GM12864 (cell line): ENCODE measurements around the gene MCAM.

Experiments used
- DNase-seq: peaks from one replicate; pipeline ENCODE4 v3.0.0-alpha.2; 2011; ENCODE audit warnings: low read depth
- H3K4me3 ChIP-seq: 2 replicates; pipeline ENCODE4 v1.5.1; 2011; ENCODE audit warnings: mild to moderate bottlenecking, low read depth, low read length, control low read depth
- CTCF ChIP-seq: IDR thresholded peaks from 2 replicates; pipeline ENCODE4 v1.5.1; 2011; ENCODE audit warnings: low read depth, mild to moderate bottlenecking, moderate library complexity, low read length, control low read depth, inconsistent platforms; ENCODE audit errors: missing control alignments

The MCAM gene

GRCh38 chr11:119282495-119282894 is 34.4 kb downstream of the MCAM start:
- no peak for DNase-seq
- no peak for TF ChIP-seq CTCF
- no peak overlapping the region for H3K4me3 ChIP-seq

GRCh38 chr11:119277660-119278059 is 39.3 kb downstream of the MCAM start:
- TF ChIP-seq CTCF = no peak
- H3K4me3 ChIP-seq = no peak overlapping the region

GRCh38 chr11:119273721-119274120 is 43.2 kb downstream of the MCAM start:
- H3K4me3 ChIP-seq = no peak overlapping the region
- TF ChIP-seq CTCF = no peak
- no peak for DNase-seq

More at GRCh38 chr11:119277660-119278059, 39.3 kb downstream of the MCAM start:
- no peak for DNase-seq

DNA sequence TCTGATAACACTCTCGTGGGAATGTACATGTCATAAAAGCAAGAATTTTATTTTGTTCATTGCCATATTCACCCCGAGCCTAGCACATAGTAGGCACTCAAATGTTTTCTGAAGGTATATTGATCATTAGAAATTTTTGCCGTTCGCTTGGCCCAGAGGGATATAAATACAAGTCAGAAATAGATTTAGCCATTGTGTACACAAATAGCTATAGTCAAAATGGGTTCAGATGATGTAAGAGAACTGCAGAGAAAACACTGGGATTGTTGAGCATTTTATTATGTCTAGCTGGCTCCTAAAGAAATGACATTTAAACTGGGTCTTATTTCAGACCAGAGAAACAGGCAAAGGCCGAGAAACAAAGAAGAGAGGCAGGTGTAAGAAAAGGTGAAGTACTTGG is 49.3 kb downstream of the MCAM start:
- DNase-seq = no peak
- no peak overlapping the region for H3K4me3 ChIP-seq
- no peak for TF ChIP-seq CTCF

- DNase-seq = no peak
- no peak for TF ChIP-seq CTCF
- H3K4me3 ChIP-seq = no peak overlapping the region
Measured at GRCh38 chr11:119266517-119267255, 50.2 kb downstream of the MCAM start.

GRCh38 chr11:119266063-119266462 is 50.9 kb downstream of the MCAM start:
- no peak overlapping the region for H3K4me3 ChIP-seq
- DNase-seq = no peak
- no peak for TF ChIP-seq CTCF

GRCh38 chr11:119263352-119263940 is 53.5 kb downstream of the MCAM start:
- no peak for DNase-seq
- no peak for TF ChIP-seq CTCF
- H3K4me3 ChIP-seq = no peak overlapping the region; the same call in 1 of the 2 replicates
